T-helper 2 cell treated with Interferon-gamma antibody and Interleukin-4, amounts not matched to agents 5 μg/mL and 100 μg/mL, for 36 hours (primary cell): ENCODE data around the gene OPN1SW.
A peak's percentile ranks its signal among the peaks of the same experiment; 100 is the strongest.

ENCODE experiments used
- DNase-seq: peaks from one replicate; pipeline ENCODE4 v3.0.0; 2021; ENCODE audit warnings: low spot score
- H3K27ac Mint-ChIP-seq: one replicate; pipeline ENCODE4 v1.8.0; 2021; ENCODE audit warnings: mild to moderate bottlenecking, mixed read lengths
- H3K27me3 Mint-ChIP-seq: one replicate; pipeline ENCODE4 v1.8.0; 2021; ENCODE audit warnings: low read depth, mixed read lengths
- H3K36me3 Mint-ChIP-seq: one replicate; pipeline ENCODE4 v1.8.0; 2021; ENCODE audit warnings: low read depth, mixed read lengths
- H3K4me1 Mint-ChIP-seq: one replicate; pipeline ENCODE4 v1.8.0; 2021; ENCODE audit warnings: low read depth, mixed read lengths
- H3K4me3 Mint-ChIP-seq: one replicate; pipeline ENCODE4 v1.8.0; 2022; ENCODE audit warnings: mild to moderate bottlenecking, moderate library complexity, mixed read lengths
- H3K9me3 Mint-ChIP-seq: one replicate; pipeline ENCODE4 v1.8.0; 2021; ENCODE audit warnings: mixed read lengths

The OPN1SW gene

GRCh38 chr7:128759242-128759641 lies 16.4 kb downstream of the OPN1SW start:
- Mint-ChIP-seq H3K27ac (no peak overlapping the region), H3K36me3 (peaks cover 33% of the 10 kb centered on the region), H3K4me3 (no peak overlapping the region), H3K4me1 (no peaks in the 10 kb centered on the region), H3K27me3 (no peaks in the 10 kb centered on the region), H3K9me3 (no peaks in the 10 kb centered on the region)
- no peak for DNase-seq

- H3K27ac Mint-ChIP-seq: no peak overlapping the region
- peaks cover 37% of the 10 kb centered on the region for H3K36me3 Mint-ChIP-seq
- no peaks in the 10 kb centered on the region for H3K27me3 Mint-ChIP-seq
- H3K9me3 Mint-ChIP-seq: no peaks in the 10 kb centered on the region
- no peak for DNase-seq
- H3K4me1 Mint-ChIP-seq: no peaks in the 10 kb centered on the region
- no peak overlapping the region for H3K4me3 Mint-ChIP-seq
These were observed 17.0 kb downstream of the OPN1SW start for GRCh38 chr7:128758553-128758952.

- H3K36me3 Mint-ChIP-seq: peaks cover 39% of the 10 kb centered on the region
- H3K27me3 Mint-ChIP-seq: no peaks in the 10 kb centered on the region
- H3K27ac Mint-ChIP-seq: no peak overlapping the region
- H3K4me3 Mint-ChIP-seq: no peak overlapping the region
- peaks cover 3% of the 10 kb centered on the region for H3K4me1 Mint-ChIP-seq
- H3K9me3 Mint-ChIP-seq: no peaks in the 10 kb centered on the region
- DNase-seq: no peak
These were observed 18.4 kb downstream of the OPN1SW start for GRCh38 chr7:128757203-128757602.

GRCh38 chr7:128755819-128756476 lies 19.6 kb downstream of the OPN1SW start:
- Mint-ChIP-seq H3K9me3 (no peaks in the 10 kb centered on the region), H3K27ac (no peak overlapping the region), H3K4me1 (peaks cover 3% of the 10 kb centered on the region), H3K4me3 (no peak overlapping the region), H3K27me3 (no peaks in the 10 kb centered on the region), H3K36me3 (peaks cover 34% of the 10 kb centered on the region)
- DNase-seq: no peak

GRCh38 chr7:128755075-128755818 lies 20.3 kb downstream of the OPN1SW start:
- Mint-ChIP-seq H3K4me3 (no peak overlapping the region), H3K27ac (no peak overlapping the region), H3K27me3 (no peaks in the 10 kb centered on the region), H3K4me1 (peaks cover 3% of the 10 kb centered on the region), H3K9me3 (no peaks in the 10 kb centered on the region), H3K36me3 (peaks cover 37% of the 10 kb centered on the region)
- no peak for DNase-seq

DNA sequence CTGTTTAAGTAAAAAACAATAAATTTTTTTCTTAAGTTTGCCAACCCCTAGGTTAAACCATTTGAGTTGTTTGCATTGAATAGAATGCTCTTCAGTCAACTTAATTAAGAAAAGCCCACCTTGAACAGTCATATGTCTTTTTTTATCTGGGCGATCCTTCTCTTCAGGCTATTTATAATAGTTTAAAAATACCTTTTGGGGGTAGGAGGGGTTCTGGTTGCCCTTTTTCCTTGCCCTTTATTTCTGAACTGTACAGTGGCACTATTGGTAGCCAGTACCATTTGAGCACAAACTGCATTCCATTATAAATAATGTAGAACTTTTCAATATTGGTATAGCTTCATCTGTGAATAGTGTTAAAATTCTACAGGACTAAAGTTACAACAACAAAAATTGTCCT lies 23.3 kb downstream of the OPN1SW start:
- Mint-ChIP-seq H3K4me3 (no peak overlapping the region), H3K36me3 (peaks cover 47% of the 10 kb centered on the region), H3K9me3 (no peaks in the 10 kb centered on the region), H3K27ac (no peak overlapping the region), H3K27me3 (no peaks in the 10 kb centered on the region), H3K4me1 (peaks cover 8% of the 10 kb centered on the region)
- no peak for DNase-seq

DNA sequence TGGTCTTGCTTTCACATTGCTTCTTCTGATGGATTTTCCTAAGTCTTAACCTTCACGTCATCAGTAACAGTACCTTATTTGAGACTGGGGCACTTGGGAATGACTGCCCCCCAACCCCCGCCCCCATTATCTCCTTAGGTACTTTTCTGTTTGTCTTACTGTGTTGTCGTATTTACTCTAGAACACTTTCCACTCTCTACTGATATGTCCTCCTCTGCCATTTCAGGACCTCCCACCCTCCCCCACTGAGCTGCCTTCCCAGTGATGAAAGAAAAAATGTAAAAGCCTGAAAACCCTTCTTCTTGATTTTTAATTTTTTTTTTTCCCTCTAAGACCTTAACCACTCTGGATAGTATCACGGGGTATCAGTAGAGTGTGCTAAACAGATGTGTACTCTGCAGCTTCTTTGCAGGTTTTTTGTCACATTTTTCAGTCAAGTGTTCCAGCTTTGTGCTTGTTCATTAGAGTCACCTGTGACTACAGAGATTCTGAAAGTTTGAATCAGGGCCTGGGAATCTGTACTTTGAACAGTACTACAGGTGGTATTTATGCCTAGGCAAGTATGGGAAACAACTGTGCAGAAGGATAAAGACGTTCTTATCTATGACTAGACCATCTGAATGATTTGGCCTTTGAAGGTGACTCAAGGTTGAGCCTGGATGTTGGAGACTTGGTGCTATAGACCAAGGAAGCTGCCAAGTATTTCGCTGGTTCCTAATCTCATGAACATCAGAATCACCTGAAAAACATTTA lies 28.1 kb downstream of the OPN1SW start:
- no peaks in the 10 kb centered on the region for H3K27me3 Mint-ChIP-seq
- no peaks in the 10 kb centered on the region for H3K9me3 Mint-ChIP-seq
- H3K4me3 Mint-ChIP-seq: no peak overlapping the region
- DNase-seq: no peak
- peaks cover 34% of the 10 kb centered on the region for H3K36me3 Mint-ChIP-seq
- no peak overlapping the region for H3K27ac Mint-ChIP-seq
- peaks cover 15% of the 10 kb centered on the region for H3K4me1 Mint-ChIP-seq

DNA sequence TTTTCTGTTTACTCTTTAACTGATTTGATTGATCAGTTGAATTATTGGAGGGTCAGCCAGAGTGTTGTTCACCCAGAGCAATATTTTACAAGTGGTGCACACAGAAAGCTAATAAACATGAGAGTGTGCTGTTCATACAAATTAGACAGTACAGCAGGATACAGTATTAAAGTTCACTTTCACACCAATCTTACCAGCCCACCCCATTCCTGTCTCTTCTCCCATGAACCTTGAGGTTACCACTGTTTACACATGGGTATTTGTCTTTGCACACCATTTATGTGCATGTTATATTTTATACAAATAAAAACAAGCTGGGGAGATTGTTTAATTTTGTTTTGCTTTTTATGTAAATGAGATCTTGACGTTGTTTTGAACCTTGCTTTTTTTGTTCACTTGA lies 29.9 kb downstream of the OPN1SW start:
- no peak for DNase-seq
- H3K27me3 Mint-ChIP-seq: no peaks in the 10 kb centered on the region
- H3K36me3 Mint-ChIP-seq: peaks cover 36% of the 10 kb centered on the region
- H3K9me3 Mint-ChIP-seq: no peaks in the 10 kb centered on the region
- no peak overlapping the region for H3K4me3 Mint-ChIP-seq
- H3K27ac Mint-ChIP-seq: no peak overlapping the region
- H3K4me1 Mint-ChIP-seq: peaks cover 29% of the 10 kb centered on the region

DNA sequence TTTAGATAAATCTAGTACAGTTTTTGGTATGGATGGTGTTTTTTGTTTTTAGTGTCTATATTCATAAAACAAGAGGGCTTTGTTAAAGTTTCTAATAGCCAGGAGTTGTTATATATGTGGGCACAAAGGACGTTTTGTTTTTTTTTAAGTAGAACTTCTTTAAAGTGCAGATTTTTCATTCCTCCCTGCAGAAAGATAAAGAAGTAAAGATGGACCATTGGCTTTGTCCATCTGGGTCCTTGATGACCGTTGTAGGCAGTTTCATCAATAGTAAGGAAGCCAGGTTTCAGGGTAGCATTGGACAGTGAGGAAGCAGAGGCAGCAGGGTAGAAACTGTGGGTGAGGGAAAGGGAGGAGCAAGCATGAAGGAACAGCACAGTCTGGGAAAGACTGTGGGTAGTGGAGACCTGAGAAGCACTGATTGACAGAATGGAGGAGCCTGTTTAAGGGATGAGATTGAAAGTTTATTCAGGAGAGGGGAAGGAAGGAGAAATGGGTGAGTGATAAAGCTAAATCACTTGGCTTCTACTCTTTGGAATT lies 31.2 kb downstream of the OPN1SW start:
- no peaks in the 10 kb centered on the region for H3K9me3 Mint-ChIP-seq
- peaks cover 38% of the 10 kb centered on the region for H3K4me1 Mint-ChIP-seq
- peaks cover 31% of the 10 kb centered on the region for H3K36me3 Mint-ChIP-seq
- DNase-seq: no peak
- H3K27ac Mint-ChIP-seq: peak overlapping the region; percentile 7
- no peak overlapping the region for H3K4me3 Mint-ChIP-seq
- no peaks in the 10 kb centered on the region for H3K27me3 Mint-ChIP-seq

DNA sequence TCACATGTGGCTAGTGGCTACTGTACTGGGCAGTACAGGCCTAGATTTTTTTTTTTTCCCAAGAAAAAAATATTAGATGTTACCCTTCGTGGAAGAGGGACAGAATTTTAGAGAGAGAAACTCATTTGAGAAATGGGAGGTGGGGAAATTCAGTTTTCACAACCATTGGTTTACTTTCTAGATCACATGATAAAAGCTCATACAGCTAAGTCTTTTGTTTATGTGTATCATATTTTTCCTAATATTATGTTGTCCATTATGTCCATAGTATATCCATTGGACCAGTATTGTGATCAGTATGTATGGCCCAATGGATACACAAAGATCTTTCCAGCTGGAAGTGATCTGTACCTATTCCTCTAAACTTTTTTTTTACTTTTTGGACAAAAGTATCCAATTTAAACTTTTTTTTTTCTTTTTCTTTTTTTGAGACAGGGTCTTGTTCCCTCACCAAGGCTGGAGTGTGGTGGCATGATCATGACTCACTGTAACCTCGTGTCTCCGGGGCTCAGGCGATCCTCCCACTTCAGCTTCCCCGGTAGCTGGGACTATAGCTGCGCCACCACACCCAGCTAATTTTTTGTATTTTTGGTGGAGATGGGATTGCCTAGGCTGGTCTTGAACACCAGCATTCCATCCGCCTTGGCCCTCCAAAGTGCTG lies 32.4 kb downstream of the OPN1SW start:
- Mint-ChIP-seq H3K36me3 (peaks cover 22% of the 10 kb centered on the region), H3K27me3 (no peaks in the 10 kb centered on the region), H3K4me1 (peaks cover 43% of the 10 kb centered on the region), H3K4me3 (no peak overlapping the region), H3K9me3 (no peaks in the 10 kb centered on the region), H3K27ac (no peak overlapping the region)
- DNase-seq: no peak

GRCh38 chr7:128742206-128742605 lies 33.4 kb downstream of the OPN1SW start:
- Mint-ChIP-seq H3K36me3 (peaks cover 16% of the 10 kb centered on the region), H3K4me3 (no peak overlapping the region), H3K27me3 (no peaks in the 10 kb centered on the region), H3K9me3 (no peaks in the 10 kb centered on the region), H3K4me1 (peaks cover 44% of the 10 kb centered on the region), H3K27ac (no peak overlapping the region)
- DNase-seq: no peak

GRCh38 chr7:128741491-128741890 lies 34.1 kb downstream of the OPN1SW start:
- H3K36me3 Mint-ChIP-seq: peaks cover 14% of the 10 kb centered on the region
- no peak overlapping the region for H3K27ac Mint-ChIP-seq
- H3K27me3 Mint-ChIP-seq: no peaks in the 10 kb centered on the region
- no peaks in the 10 kb centered on the region for H3K9me3 Mint-ChIP-seq
- H3K4me3 Mint-ChIP-seq: no peak overlapping the region
- peaks cover 42% of the 10 kb centered on the region for H3K4me1 Mint-ChIP-seq
- DNase-seq: no peak

GRCh38 chr7:128740996-128741395 lies 34.6 kb downstream of the OPN1SW start:
- H3K27ac Mint-ChIP-seq: no peak overlapping the region

More at GRCh38 chr7:128740996-128741395, 34.6 kb downstream of the OPN1SW start:
- no peak for DNase-seq
- Mint-ChIP-seq H3K4me3 (peak overlapping the region; percentile 14), H3K36me3 (peaks cover 14% of the 10 kb centered on the region), H3K9me3 (no peaks in the 10 kb centered on the region), H3K4me1 (peaks cover 42% of the 10 kb centered on the region), H3K27me3 (no peaks in the 10 kb centered on the region)
